DND-41 (cell line): ENCODE results near the gene PIF1.

Experiments
- EZH2 ChIP-seq: IDR thresholded peaks from 3 replicates; pipeline ENCODE4 v1.6.1; 2012; ENCODE audit warnings: borderline replicate concordance, low read depth, mild to moderate bottlenecking, moderate library complexity, low read length, inconsistent platforms; ENCODE audit not compliant: severe bottlenecking
- TF ChIP-seq, protein P1 (sequence below): IDR thresholded peaks from 2 replicates; pipeline ENCODE4 v1.5.1; 2012; ENCODE audit warnings: borderline replicate concordance, low read length, moderate library complexity, mild to moderate bottlenecking; ENCODE audit not compliant: poor library complexity, severe bottlenecking; ENCODE audit errors: extremely low read depth

- TF ChIP-seq, protein P1, sequence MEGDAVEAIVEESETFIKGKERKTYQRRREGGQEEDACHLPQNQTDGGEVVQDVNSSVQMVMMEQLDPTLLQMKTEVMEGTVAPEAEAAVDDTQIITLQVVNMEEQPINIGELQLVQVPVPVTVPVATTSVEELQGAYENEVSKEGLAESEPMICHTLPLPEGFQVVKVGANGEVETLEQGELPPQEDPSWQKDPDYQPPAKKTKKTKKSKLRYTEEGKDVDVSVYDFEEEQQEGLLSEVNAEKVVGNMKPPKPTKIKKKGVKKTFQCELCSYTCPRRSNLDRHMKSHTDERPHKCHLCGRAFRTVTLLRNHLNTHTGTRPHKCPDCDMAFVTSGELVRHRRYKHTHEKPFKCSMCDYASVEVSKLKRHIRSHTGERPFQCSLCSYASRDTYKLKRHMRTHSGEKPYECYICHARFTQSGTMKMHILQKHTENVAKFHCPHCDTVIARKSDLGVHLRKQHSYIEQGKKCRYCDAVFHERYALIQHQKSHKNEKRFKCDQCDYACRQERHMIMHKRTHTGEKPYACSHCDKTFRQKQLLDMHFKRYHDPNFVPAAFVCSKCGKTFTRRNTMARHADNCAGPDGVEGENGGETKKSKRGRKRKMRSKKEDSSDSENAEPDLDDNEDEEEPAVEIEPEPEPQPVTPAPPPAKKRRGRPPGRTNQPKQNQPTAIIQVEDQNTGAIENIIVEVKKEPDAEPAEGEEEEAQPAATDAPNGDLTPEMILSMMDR: no peak
- no peak for TF ChIP-seq EZH2
Measured at GRCh38 chr15:64845831-64846595, 20.6 kb upstream of the PIF1 start.
